WTC11 (cell line): Measurements from ENCODE around the gene LRIG1. TPM values are rescaled to one million over a fixed set of nuclear protein-coding genes. Genes with fewer than 3 reads are reported as not detected.
A peak's percentile ranks its signal among the peaks of the same experiment; 100 is the strongest.

Source experiments
- ATAC-seq: fragments of 200-7000 bp; cut with Tn5 transposase; 2 replicates; pipeline ENCODE4 v1.10.0; 2021; ENCODE audit warnings: mild to moderate bottlenecking, moderate library complexity
- CTCF ChIA-PET: fragments of 300-600 bp; sonication (Branson Sonifier 250); formaldehyde crosslinking; loops from one replicate; lab custom pipeline; 2021; ENCODE audit warnings: antibody characterized with exemption; lab: Charles Lee
- POLR2A ChIA-PET: fragments of 350-600 bp; sonication (Branson Sonifier 250); formaldehyde crosslinking; loops from one replicate; lab custom pipeline; 2021; ENCODE audit warnings: antibody characterized with exemption; lab: Charles Lee
- DNase-seq: peaks from one replicate; pipeline ENCODE4 v3.0.0; 2021; ENCODE audit warnings: low spot score
- H3K27ac Mint-ChIP-seq: 2 replicates; pipeline ENCODE4 v1.8.0; 2021; ENCODE audit warnings: mixed read lengths
- H3K27me3 Mint-ChIP-seq: 2 replicates; pipeline ENCODE4 v1.8.0; 2021; ENCODE audit warnings: low read depth, mild to moderate bottlenecking, moderate library complexity, mixed read lengths
- H3K36me3 Mint-ChIP-seq: 2 replicates; pipeline ENCODE4 v1.8.0; 2021; ENCODE audit warnings: mixed read lengths
- H3K4me1 Mint-ChIP-seq: 2 replicates; pipeline ENCODE4 v1.8.0; 2022; ENCODE audit warnings: mixed read lengths
- H3K4me3 Mint-ChIP-seq: 2 replicates; pipeline ENCODE4 v1.8.0; 2021; ENCODE audit warnings: mild to moderate bottlenecking, moderate library complexity, mixed read lengths
- H3K9me3 Mint-ChIP-seq: 2 replicates; pipeline ENCODE4 v1.8.0; 2021; ENCODE audit warnings: mixed read lengths
- CREB1 ChIP-seq: sonication (generic); formaldehyde crosslinking; IDR thresholded peaks from 2 replicates; pipeline ENCODE4 v1.8.0; 2023; ENCODE audit warnings: mild to moderate bottlenecking, missing genetic modification reagents
- ELF4 ChIP-seq: sonication (generic); formaldehyde crosslinking; IDR thresholded peaks from 2 replicates; pipeline ENCODE4 v1.8.1; 2022; ENCODE audit warnings: low read depth, mild to moderate bottlenecking, moderate library complexity, missing genetic modification reagents
- FOXK1 ChIP-seq: sonication (generic); formaldehyde crosslinking; IDR thresholded peaks from 2 replicates; pipeline ENCODE4 v1.8.0; 2022; ENCODE audit warnings: mild to moderate bottlenecking, moderate library complexity, missing genetic modification reagents
- FOXP1 ChIP-seq: sonication (generic); formaldehyde crosslinking; IDR thresholded peaks from 2 replicates; pipeline ENCODE4 v1.8.0; 2022; ENCODE audit warnings: missing genetic modification reagents, mild to moderate bottlenecking, moderate library complexity, borderline replicate concordance
- GRHL2 ChIP-seq: fragments of 250-450 bp; sonication (Bioruptor Pico); IDR thresholded peaks from 2 replicates; pipeline ENCODE4 v1.8.0; 2022; ENCODE audit warnings: mild to moderate bottlenecking, moderate library complexity; ENCODE audit not compliant: insufficient replicate concordance, severe bottlenecking
- KAT7 ChIP-seq: sonication (generic); formaldehyde crosslinking; IDR thresholded peaks from 2 replicates; pipeline ENCODE4 v1.8.1; 2023; ENCODE audit warnings: missing genetic modification reagents, mild to moderate bottlenecking, borderline replicate concordance
- MYBL2 ChIP-seq: sonication (generic); formaldehyde crosslinking; IDR thresholded peaks from 2 replicates; pipeline ENCODE4 v1.8.1; 2023; ENCODE audit warnings: mild to moderate bottlenecking, moderate library complexity, missing genetic modification reagents
- NR1H2 ChIP-seq: sonication (generic); formaldehyde crosslinking; IDR thresholded peaks from 2 replicates; pipeline ENCODE4 v1.9.0; 2021; ENCODE audit warnings: mild to moderate bottlenecking, moderate library complexity, missing genetic modification reagents
- RELA ChIP-seq: sonication (generic); formaldehyde crosslinking; IDR thresholded peaks from 2 replicates; pipeline ENCODE4 v1.8.1; 2022; ENCODE audit warnings: missing genetic modification reagents, mild to moderate bottlenecking, borderline replicate concordance
- RORB ChIP-seq: fragments of 250-450 bp; sonication (Bioruptor Pico); IDR thresholded peaks from 2 replicates; pipeline ENCODE4 v1.9.0; 2021; ENCODE audit warnings: mild to moderate bottlenecking
- SMAD3 ChIP-seq: sonication (generic); formaldehyde crosslinking; IDR thresholded peaks from 2 replicates; pipeline ENCODE4 v1.8.0; 2022; ENCODE audit warnings: missing genetic modification reagents, mild to moderate bottlenecking, borderline replicate concordance
- SP1 ChIP-seq: sonication (generic); formaldehyde crosslinking; conservative IDR thresholded peaks from 2 replicates; pipeline ENCODE4 v1.8.1; 2022; ENCODE audit warnings: missing genetic modification reagents
- TEAD1 ChIP-seq: sonication (generic); formaldehyde crosslinking; IDR thresholded peaks from 2 replicates; pipeline ENCODE4 v1.8.0; 2022; ENCODE audit warnings: mild to moderate bottlenecking, missing genetic modification reagents
- ZNF232 ChIP-seq: sonication (generic); formaldehyde crosslinking; IDR thresholded peaks from 2 replicates; pipeline ENCODE4 v1.8.0; 2022; ENCODE audit warnings: mild to moderate bottlenecking, missing genetic modification reagents
- ZNF396 ChIP-seq: fragments of 250-450 bp; sonication (Bioruptor Pico); IDR thresholded peaks from 2 replicates; pipeline ENCODE4 v1.8.0; 2021; ENCODE audit warnings: mild to moderate bottlenecking, moderate library complexity, borderline replicate concordance
- total RNA-seq: library from RNA; stranded (reverse); gene quantifications from 3 replicates; pipeline ENCODE4 v1.2.3, GENCODE V29; 2021
- TF ChIP-seq, protein P1 (sequence below): sonication (generic); formaldehyde crosslinking; IDR thresholded peaks from 2 replicates; pipeline ENCODE4 v1.8.1; 2022; ENCODE audit warnings: missing genetic modification reagents, borderline replicate concordance
- TF ChIP-seq, protein P2 (sequence below): sonication (generic); formaldehyde crosslinking; IDR thresholded peaks from 2 replicates; pipeline ENCODE4 v1.8.1; 2022; ENCODE audit warnings: low read depth, mild to moderate bottlenecking, moderate library complexity, missing genetic modification reagents, borderline replicate concordance
- TF ChIP-seq, protein P3 (sequence below): fragments of 250-450 bp; sonication (Bioruptor Pico); IDR thresholded peaks from 2 replicates; pipeline ENCODE4 v1.9.0; 2021; ENCODE audit warnings: moderate library complexity, mild to moderate bottlenecking, inconsistent platforms, borderline replicate concordance
- TF ChIP-seq, protein P4 (sequence below): sonication (generic); formaldehyde crosslinking; IDR thresholded peaks from 2 replicates; pipeline ENCODE4 v1.8.0; 2022; ENCODE audit warnings: missing genetic modification reagents
- TF ChIP-seq, protein P5 (sequence below): sonication (generic); formaldehyde crosslinking; IDR thresholded peaks from 2 replicates; pipeline ENCODE4 v1.8.1; 2023; ENCODE audit warnings: mild to moderate bottlenecking, missing genetic modification reagents, moderate library complexity

LRIG1 gene
- total RNA-seq, 1 experiment from 2014 or later = 105 TPM

DNA sequence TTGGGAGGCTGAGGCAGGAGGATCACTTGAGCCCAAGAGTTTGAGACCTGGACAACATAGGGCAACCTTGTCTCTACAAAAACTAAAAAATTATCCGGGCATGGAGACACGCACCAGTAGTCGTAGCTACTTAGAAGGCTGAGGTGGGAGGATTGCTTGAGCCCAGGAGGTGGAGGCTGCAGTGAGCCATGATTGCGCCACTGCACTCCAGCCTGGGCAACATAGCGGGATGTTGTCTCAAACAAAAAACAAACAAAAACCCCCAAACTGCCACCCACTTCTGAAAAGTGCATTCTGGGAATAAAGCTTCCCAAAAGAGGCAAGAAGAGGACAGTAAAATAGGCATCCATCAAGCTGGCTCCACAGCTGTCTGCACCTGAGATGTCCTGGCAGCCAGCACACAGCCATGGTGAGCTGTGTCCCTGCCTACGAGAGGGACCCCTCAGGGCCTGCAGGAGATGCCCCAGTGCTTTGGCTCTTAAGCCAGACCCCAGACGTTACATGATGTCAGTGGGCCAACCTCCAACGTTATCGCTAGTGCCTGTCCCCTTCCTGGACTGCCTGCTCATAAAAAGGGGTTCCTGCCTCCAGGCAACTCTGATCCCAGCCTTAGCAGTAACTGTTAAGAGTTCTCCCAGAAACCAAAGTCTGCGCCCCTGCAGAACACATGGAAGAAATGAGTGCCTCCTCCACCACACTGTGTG is 101.1 kb downstream of the LRIG1 start (continued):
- TF ChIP-seq, protein P1, sequence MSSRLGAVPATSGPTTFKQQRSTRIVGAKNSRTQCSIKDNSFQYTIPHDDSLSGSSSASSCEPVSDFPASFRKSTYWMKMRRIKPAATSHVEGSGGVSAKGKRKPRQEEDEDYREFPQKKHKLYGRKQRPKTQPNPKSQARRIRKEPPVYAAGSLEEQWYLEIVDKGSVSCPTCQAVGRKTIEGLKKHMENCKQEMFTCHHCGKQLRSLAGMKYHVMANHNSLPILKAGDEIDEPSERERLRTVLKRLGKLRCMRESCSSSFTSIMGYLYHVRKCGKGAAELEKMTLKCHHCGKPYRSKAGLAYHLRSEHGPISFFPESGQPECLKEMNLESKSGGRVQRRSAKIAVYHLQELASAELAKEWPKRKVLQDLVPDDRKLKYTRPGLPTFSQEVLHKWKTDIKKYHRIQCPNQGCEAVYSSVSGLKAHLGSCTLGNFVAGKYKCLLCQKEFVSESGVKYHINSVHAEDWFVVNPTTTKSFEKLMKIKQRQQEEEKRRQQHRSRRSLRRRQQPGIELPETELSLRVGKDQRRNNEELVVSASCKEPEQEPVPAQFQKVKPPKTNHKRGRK = no peak
- TF ChIP-seq SMAD3 (CRISPR knock-in tag) (no peak), TEAD1 (no peak), RELA (CRISPR knock-in tag) (no peak)

DNA sequence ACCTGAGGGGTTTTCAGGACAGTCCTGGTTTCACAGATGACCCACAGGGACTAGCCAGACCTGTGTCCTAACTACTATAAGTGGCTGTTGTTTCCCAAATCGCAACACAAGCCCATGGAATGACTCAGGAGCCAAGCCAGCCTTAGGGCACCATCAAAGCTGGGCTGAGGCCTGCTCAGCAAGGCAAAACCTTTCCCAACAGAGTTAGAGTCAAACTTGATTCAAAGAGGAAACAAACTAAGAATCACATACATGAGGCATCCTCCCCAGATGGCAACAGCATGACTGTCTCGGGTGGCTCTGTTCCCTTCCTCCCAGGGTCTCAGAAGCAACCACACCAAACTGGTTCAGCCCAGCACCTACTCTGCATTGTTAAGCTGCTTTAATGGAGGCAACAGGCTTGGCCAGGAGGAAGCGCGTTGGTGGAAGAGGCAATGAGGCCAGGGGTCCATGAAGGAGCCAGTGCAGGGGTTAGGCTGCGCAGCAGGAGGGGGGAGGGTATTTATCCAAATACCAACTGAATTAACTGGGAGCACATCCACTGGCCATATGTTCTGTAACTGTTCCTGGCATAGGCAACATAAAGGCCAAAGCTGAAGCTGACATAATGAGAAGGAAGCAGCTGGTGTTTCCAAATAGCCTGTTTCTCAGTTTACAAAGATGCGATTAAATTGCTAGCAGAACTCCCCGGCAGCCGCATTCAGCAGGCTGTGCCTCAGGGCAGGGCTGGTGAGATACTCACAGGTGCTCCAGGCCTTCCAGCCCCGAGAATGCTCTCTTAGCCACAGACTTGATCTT is 102.4 kb downstream of the LRIG1 start:
- H3K36me3 Mint-ChIP-seq = peaks cover 86% of the 10 kb centered on the region
- H3K4me3 Mint-ChIP-seq = no peak overlapping the region
- peak overlapping the region; percentile 44 for H3K27ac Mint-ChIP-seq
- TF ChIP-seq, protein P2, sequence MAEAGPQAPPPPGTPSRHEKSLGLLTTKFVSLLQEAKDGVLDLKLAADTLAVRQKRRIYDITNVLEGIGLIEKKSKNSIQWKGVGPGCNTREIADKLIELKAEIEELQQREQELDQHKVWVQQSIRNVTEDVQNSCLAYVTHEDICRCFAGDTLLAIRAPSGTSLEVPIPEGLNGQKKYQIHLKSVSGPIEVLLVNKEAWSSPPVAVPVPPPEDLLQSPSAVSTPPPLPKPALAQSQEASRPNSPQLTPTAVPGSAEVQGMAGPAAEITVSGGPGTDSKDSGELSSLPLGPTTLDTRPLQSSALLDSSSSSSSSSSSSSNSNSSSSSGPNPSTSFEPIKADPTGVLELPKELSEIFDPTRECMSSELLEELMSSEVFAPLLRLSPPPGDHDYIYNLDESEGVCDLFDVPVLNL = no peak
- TF ChIP-seq ZNF396 (no peak), ELF4 (CRISPR knock-in tag) (no peak), SP1 (CRISPR knock-in tag) (no peak), GRHL2 (CRISPR knock-in tag) (no peak), FOXK1 (CRISPR knock-in tag) (no peak), CREB1 (CRISPR knock-in tag) (no peak), ZNF232 (CRISPR knock-in tag) (no peak), KAT7 (no peak), FOXP1 (CRISPR knock-in tag) (no peak), RORB (CRISPR knock-in tag) (no peak), MYBL2 (CRISPR knock-in tag) (no peak), NR1H2 (CRISPR knock-in tag) (no peak)
- TF ChIP-seq, protein P3, sequence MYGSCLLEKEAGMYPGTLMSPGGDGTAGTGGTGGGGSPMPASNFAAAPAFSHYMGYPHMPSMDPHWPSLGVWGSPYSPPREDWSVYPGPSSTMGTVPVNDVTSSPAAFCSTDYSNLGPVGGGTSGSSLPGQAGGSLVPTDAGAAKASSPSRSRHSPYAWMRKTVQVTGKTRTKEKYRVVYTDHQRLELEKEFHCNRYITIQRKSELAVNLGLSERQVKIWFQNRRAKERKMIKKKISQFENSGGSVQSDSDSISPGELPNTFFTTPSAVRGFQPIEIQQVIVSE (CRISPR knock-in tag) = no peak
- TF ChIP-seq, protein P4, sequence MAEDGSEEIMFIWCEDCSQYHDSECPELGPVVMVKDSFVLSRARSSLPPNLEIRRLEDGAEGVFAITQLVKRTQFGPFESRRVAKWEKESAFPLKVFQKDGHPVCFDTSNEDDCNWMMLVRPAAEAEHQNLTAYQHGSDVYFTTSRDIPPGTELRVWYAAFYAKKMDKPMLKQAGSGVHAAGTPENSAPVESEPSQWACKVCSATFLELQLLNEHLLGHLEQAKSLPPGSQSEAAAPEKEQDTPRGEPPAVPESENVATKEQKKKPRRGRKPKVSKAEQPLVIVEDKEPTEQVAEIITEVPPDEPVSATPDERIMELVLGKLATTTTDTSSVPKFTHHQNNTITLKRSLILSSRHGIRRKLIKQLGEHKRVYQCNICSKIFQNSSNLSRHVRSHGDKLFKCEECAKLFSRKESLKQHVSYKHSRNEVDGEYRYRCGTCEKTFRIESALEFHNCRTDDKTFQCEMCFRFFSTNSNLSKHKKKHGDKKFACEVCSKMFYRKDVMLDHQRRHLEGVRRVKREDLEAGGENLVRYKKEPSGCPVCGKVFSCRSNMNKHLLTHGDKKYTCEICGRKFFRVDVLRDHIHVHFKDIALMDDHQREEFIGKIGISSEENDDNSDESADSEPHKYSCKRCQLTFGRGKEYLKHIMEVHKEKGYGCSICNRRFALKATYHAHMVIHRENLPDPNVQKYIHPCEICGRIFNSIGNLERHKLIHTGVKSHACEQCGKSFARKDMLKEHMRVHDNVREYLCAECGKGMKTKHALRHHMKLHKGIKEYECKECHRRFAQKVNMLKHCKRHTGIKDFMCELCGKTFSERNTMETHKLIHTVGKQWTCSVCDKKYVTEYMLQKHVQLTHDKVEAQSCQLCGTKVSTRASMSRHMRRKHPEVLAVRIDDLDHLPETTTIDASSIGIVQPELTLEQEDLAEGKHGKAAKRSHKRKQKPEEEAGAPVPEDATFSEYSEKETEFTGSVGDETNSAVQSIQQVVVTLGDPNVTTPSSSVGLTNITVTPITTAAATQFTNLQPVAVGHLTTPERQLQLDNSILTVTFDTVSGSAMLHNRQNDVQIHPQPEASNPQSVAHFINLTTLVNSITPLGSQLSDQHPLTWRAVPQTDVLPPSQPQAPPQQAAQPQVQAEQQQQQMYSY (CRISPR knock-in tag) = no peak
- TF ChIP-seq, protein P5, sequence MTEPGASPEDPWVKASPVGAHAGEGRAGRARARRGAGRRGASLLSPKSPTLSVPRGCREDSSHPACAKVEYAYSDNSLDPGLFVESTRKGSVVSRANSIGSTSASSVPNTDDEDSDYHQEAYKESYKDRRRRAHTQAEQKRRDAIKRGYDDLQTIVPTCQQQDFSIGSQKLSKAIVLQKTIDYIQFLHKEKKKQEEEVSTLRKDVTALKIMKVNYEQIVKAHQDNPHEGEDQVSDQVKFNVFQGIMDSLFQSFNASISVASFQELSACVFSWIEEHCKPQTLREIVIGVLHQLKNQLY (CRISPR knock-in tag) = no peak
- TF ChIP-seq, all 79 proteins: peak for 0
- Mint-ChIP-seq H3K9me3 (no peaks in the 10 kb centered on the region), H3K27me3 (no peaks in the 10 kb centered on the region), H3K4me1 (peaks cover 41% of the 10 kb centered on the region)
- POLR2A ChIA-PET = interaction anchor here (0.6 kb wide), 1 partner anchor 304 kb away, joined by 5 read pairs; no protein-coding TSS in a partner anchor
- DNase-seq (no peak), ATAC-seq (no peak)
- CTCF ChIA-PET = interaction anchor here (2.1 kb wide), 1 partner anchor 10 kb away, joined by 10 read pairs; no protein-coding TSS in a partner anchor
